ENCODE results near the gene HAND2. TPM values are rescaled to one million over a fixed set of nuclear protein-coding genes. Genes with fewer than 3 reads are reported as not detected.

HAND2 gene
- total RNA-seq, 1 experiment from 2014 or later = not detected

DNA sequence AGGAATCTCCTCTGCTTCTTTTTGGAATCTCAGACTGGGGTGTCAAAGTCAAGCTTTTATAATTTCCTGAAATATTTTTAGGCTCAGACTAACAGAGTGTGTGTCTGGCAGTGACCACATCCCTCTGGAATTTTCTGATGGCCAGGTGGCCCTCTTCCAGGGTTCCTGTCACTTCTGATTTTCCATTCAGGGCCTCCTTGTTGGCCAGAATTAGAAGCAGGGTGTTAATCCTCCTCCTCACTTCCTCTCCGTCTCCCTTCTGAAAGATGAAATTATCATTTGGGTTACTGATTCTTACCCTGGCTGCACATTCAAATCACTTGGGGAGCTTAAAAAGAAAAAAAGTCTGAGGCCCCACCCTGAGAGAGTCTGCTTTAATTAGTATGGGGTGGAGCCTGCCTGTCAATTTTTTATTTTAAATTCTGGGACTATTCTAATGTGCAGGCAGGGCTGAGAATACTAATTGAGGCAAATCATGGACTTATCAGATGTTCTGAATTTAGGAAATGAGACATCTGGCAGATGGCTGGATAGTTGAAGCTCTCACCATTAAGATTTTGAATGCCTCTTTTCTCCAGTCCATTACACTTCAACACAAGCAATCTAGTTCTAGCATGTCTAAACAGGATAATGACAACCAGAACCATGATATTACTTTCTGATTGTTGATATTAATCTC, 43.2 kb downstream of the HAND2 start:
- Histone ChIP-seq H3K9me2 (ENCODE audit: insufficient read depth) (no peaks in the 10 kb centered on the region), H3K27me3 (ENCODE audit: insufficient read depth, low read depth) (no peaks in the 10 kb centered on the region), H3K4me3 (no peak overlapping the region), H4K20me1 (ENCODE audit: insufficient read depth) (no peaks in the 10 kb centered on the region), H2AFZ (no peak overlapping the region), H3K36me3 (ENCODE audit: low read depth) (no peaks in the 10 kb centered on the region), H3K79me2 (ENCODE audit: low read depth) (no peaks in the 10 kb centered on the region), H3F3A (ENCODE audit: insufficient read depth, low read depth) (no peaks in the 10 kb centered on the region), H3K4me2 (no peak overlapping the region), H3K9me3 (ENCODE audit: insufficient read depth, low read depth) (no peaks in the 10 kb centered on the region), H3K4me1 (replicated peaks; ENCODE audit: insufficient read depth) (no peaks in the 10 kb centered on the region), H3K27ac (no peak overlapping the region)
- TF ChIP-seq EZH2 (IDR thresholded peaks at IDR 0.05; ENCODE audit: low read depth) = no peak
- TF ChIP-seq, protein P1, sequence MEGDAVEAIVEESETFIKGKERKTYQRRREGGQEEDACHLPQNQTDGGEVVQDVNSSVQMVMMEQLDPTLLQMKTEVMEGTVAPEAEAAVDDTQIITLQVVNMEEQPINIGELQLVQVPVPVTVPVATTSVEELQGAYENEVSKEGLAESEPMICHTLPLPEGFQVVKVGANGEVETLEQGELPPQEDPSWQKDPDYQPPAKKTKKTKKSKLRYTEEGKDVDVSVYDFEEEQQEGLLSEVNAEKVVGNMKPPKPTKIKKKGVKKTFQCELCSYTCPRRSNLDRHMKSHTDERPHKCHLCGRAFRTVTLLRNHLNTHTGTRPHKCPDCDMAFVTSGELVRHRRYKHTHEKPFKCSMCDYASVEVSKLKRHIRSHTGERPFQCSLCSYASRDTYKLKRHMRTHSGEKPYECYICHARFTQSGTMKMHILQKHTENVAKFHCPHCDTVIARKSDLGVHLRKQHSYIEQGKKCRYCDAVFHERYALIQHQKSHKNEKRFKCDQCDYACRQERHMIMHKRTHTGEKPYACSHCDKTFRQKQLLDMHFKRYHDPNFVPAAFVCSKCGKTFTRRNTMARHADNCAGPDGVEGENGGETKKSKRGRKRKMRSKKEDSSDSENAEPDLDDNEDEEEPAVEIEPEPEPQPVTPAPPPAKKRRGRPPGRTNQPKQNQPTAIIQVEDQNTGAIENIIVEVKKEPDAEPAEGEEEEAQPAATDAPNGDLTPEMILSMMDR (conservative IDR thresholded peaks at IDR 0.05) = no peak
- ChIA-PET POLR2A (ENCODE audit: unreplicated experiment) (no interaction called here), CTCF (no interaction called here)
- no peak for DNase-seq
- intact Hi-C loops (cut with micrococcal nuclease; ENCODE audit: unreplicated experiment) = no loop called here
- BruUV-seq (replicated peaks) = no TSS peak

DNA sequence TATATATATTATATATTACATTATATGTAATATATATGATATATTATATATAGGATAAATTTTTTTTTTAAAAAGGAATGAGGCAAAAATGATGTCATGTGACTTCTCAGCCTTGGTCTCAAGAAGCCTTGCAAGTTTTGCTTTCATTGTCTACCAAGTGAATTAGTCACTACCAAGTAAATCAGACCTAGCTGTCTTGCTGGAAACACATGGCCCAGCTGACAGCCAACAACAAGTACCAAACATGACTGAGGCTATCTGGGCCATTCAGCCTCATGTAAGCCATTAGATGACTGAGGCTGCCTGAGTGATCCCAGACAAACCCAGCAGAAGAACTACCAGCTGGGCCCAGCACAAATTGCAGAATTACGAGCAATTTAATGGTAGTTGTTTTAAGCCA, 44.9 kb downstream of the HAND2 start:
- Histone ChIP-seq H3K27me3 (ENCODE audit: insufficient read depth, low read depth) (no peaks in the 10 kb centered on the region), H2AFZ (no peak overlapping the region), H3K4me1 (replicated peaks; ENCODE audit: insufficient read depth) (no peaks in the 10 kb centered on the region), H3K36me3 (ENCODE audit: low read depth) (no peaks in the 10 kb centered on the region), H3K4me2 (no peak overlapping the region), H3K9me2 (ENCODE audit: insufficient read depth) (no peaks in the 10 kb centered on the region), H3F3A (ENCODE audit: insufficient read depth, low read depth) (no peaks in the 10 kb centered on the region), H3K79me2 (ENCODE audit: low read depth) (no peaks in the 10 kb centered on the region), H4K20me1 (ENCODE audit: insufficient read depth) (no peaks in the 10 kb centered on the region), H3K4me3 (no peak overlapping the region), H3K9me3 (ENCODE audit: insufficient read depth, low read depth) (no peaks in the 10 kb centered on the region), H3K27ac (no peak overlapping the region)
- BruUV-seq (replicated peaks) = no TSS peak
- intact Hi-C loops (cut with micrococcal nuclease; ENCODE audit: unreplicated experiment) = no loop called here
- DNase-seq = no peak
- POLR2A ChIA-PET (ENCODE audit: unreplicated experiment) = no interaction called here
- CTCF ChIA-PET = no interaction called here
- no peak for TF ChIP-seq EZH2 (IDR thresholded peaks at IDR 0.05; ENCODE audit: low read depth)
- TF ChIP-seq, protein P1 (conservative IDR thresholded peaks at IDR 0.05) = no peak

DNA sequence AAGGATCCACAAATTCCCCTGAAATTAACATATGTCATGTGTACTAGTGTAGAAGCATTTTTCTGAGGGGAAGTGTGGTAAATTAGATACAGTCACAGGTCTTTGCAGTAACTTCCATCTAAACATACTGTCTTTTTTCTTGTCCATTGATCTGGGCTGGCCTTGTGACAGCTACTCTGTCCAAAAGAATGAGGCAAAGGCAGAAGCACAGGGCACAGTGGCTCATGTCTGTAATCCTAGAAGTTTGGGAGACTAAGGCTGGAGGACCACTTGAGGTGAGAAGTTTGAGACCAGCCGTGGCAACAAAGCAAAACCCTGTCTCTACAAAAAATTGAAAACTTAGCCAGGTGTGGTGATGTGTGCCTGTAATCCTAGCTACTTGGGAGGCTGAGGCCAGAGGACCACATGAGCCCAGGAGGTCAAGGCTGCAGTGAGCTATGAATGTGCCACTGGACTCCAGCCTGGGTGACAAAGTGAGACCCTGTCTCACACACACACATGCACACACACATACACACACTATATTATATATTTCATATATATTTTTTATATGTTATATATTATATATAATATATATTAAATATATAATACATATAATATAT, 47.6 kb downstream of the HAND2 start:
- no peaks in the 10 kb centered on the region for H3F3A ChIP-seq (ENCODE audit: insufficient read depth, low read depth)
- ChIA-PET CTCF (no interaction called here), POLR2A (ENCODE audit: unreplicated experiment) (no interaction called here)
- TF ChIP-seq, protein P1 (conservative IDR thresholded peaks at IDR 0.05) = no peak
- no peak for TF ChIP-seq EZH2 (IDR thresholded peaks at IDR 0.05; ENCODE audit: low read depth)
- H3K4me3 ChIP-seq = no peak overlapping the region
- no peaks in the 10 kb centered on the region for H3K36me3 ChIP-seq (ENCODE audit: low read depth)
- no peak for DNase-seq
- H3K27me3 ChIP-seq (ENCODE audit: insufficient read depth, low read depth) = no peaks in the 10 kb centered on the region
- H2AFZ ChIP-seq = no peak overlapping the region
- H3K9me3 ChIP-seq (ENCODE audit: insufficient read depth, low read depth) = no peaks in the 10 kb centered on the region
- no peaks in the 10 kb centered on the region for H3K79me2 ChIP-seq (ENCODE audit: low read depth)
- H3K4me2 ChIP-seq = no peak overlapping the region
- intact Hi-C loops (cut with micrococcal nuclease; ENCODE audit: unreplicated experiment) = no loop called here
- BruUV-seq (replicated peaks) = no TSS peak
- no peaks in the 10 kb centered on the region for H3K4me1 ChIP-seq (replicated peaks; ENCODE audit: insufficient read depth)
- no peaks in the 10 kb centered on the region for H4K20me1 ChIP-seq (ENCODE audit: insufficient read depth)
- no peak overlapping the region for H3K27ac ChIP-seq
- H3K9me2 ChIP-seq (ENCODE audit: insufficient read depth) = no peaks in the 10 kb centered on the region
